ENCODE measurements around the gene KIF18B. TPM values are rescaled to one million over a fixed set of nuclear protein-coding genes. Genes with fewer than 3 reads are reported as not detected.

KIF18B gene
- total and polyA plus RNA-seq, 2 of the 13 experiments (the other 11 are each of a cell fraction or from before 2014, with no cell fraction given): 15.2 to 15.3 TPM

DNA sequence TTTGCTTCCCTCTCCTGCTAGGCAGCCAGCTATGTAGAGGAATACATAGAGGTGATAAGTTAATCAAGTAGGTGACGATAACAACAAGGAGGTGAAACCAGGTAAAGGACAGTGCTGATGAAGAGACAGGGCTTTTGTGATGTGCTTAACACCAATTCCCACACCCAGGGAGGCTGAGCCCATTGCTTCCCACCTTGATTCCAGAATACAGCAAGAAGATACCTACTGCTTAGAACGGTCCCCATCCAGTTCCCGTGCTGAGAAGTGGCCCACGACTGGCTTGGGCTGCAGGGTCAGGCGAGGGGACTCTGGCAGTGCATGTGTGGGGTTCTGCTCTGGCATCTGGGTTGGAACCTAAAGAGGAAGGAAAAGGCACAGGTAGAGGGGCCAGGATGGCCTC is 16.2 kb downstream of the KIF18B start:
- TF ChIP-seq FOXM1 (CRISPR knock-in tag; IDR thresholded peaks at IDR 0.05) (no peak), ZNF451 (CRISPR knock-in tag; IDR thresholded peaks at IDR 0.05) (no peak), ZFP36L1 (CRISPR knock-in tag; IDR thresholded peaks at IDR 0.05) (no peak), FOXA1 (IDR thresholded peaks at IDR 0.05) (no peak), FOXA1 (CRISPR knock-in tag; IDR thresholded peaks at IDR 0.05) (no peak), RORA (CRISPR knock-in tag; IDR thresholded peaks at IDR 0.05) (no peak), SUZ12 (IDR thresholded peaks at IDR 0.05; ENCODE audit: low read depth, low read length) (no peak), ZNF232 (CRISPR knock-in tag; IDR thresholded peaks at IDR 0.05; ENCODE audit: borderline replicate concordance) (no peak), NR2F6 (IDR thresholded peaks at IDR 0.05) (no peak), NR2F6 (CRISPR knock-in tag; IDR thresholded peaks at IDR 0.05) (no peak), ZNF749 (CRISPR knock-in tag; IDR thresholded peaks at IDR 0.05; ENCODE audit: borderline replicate concordance) (no peak), ZNF224 (CRISPR knock-in tag; IDR thresholded peaks at IDR 0.05) (no peak), DMAP1 (CRISPR knock-in tag; IDR thresholded peaks at IDR 0.05) (no peak)
- TF ChIP-seq, protein P1, sequence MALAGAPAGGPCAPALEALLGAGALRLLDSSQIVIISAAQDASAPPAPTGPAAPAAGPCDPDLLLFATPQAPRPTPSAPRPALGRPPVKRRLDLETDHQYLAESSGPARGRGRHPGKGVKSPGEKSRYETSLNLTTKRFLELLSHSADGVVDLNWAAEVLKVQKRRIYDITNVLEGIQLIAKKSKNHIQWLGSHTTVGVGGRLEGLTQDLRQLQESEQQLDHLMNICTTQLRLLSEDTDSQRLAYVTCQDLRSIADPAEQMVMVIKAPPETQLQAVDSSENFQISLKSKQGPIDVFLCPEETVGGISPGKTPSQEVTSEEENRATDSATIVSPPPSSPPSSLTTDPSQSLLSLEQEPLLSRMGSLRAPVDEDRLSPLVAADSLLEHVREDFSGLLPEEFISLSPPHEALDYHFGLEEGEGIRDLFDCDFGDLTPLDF (CRISPR knock-in tag; IDR thresholded peaks at IDR 0.05): no peak
- TF ChIP-seq, protein P2, sequence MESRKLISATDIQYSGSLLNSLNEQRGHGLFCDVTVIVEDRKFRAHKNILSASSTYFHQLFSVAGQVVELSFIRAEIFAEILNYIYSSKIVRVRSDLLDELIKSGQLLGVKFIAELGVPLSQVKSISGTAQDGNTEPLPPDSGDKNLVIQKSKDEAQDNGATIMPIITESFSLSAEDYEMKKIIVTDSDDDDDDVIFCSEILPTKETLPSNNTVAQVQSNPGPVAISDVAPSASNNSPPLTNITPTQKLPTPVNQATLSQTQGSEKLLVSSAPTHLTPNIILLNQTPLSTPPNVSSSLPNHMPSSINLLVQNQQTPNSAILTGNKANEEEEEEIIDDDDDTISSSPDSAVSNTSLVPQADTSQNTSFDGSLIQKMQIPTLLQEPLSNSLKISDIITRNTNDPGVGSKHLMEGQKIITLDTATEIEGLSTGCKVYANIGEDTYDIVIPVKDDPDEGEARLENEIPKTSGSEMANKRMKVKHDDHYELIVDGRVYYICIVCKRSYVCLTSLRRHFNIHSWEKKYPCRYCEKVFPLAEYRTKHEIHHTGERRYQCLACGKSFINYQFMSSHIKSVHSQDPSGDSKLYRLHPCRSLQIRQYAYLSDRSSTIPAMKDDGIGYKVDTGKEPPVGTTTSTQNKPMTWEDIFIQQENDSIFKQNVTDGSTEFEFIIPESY (CRISPR knock-in tag; IDR thresholded peaks at IDR 0.05): no peak
- intact Hi-C loops (cut with micrococcal nuclease; ENCODE audit: unreplicated experiment): no loop called here
- no TSS peak for BruUV-seq (replicated peaks)
- Histone ChIP-seq H3K4me1 (ENCODE audit: insufficient read depth, low read length) (no peaks in the 10 kb centered on the region), H3K36me3 (replicated peaks in 1 of 2; ENCODE audit: control insufficient read depth in 1 of 2, insufficient read depth in 2 of 2, low read length in 2 of 2) (peaks cover 63 to 96% of the 10 kb centered on the region in 2 experiments), H3K27ac (ENCODE audit: extremely low read length, insufficient read depth, low read length) (no peak overlapping the region), H3K4me3 (replicated peaks in 1 of 3; ENCODE audit: insufficient read depth in 1 of 3, low read depth in 2 of 3, low read length in 3 of 3) (no peak overlapping the region), H2AFZ (ENCODE audit: low read length) (no peak overlapping the region), H3K9me3 (ENCODE audit: low read length) (no peaks in the 10 kb centered on the region), H3K27me3 (ENCODE audit: control insufficient read depth in 1 of 2, insufficient read depth in 2 of 2, low read length in 2 of 2) (no peaks in the 10 kb centered on the region), H3K4me2 (ENCODE audit: low read depth, low read length) (no peak overlapping the region), H4K20me1 (ENCODE audit: insufficient read depth, low read length) (no peaks in the 10 kb centered on the region), H3K9ac (ENCODE audit: insufficient read depth, low read depth, low read length) (no peak overlapping the region), H3K79me2 (ENCODE audit: insufficient read depth, low read length) (no peaks in the 10 kb centered on the region)
- ATAC-seq: no peak
- FAIRE-seq: no peak
- ChIA-PET CTCF (ENCODE audit: low intra/inter-chr PET ratio, low total read pairs) (no interaction called here), POLR2A (interaction anchor here (0.5 kb wide), 1 partner anchor 65 kb away, joined by 3 read pairs; no protein-coding TSS in a partner anchor)
- 95% methylated on average over 5 of the region's 5 CpGs for WGBS (ENCODE audit: low lambda C conversion rate)
- in situ Hi-C loops (cut with HindIII; ENCODE audit: extremely low pct_ligation_motif_present, low pct_unique_long_range_greater_than_20kb): no loop called here
- no peak for DNase-seq (ENCODE audit: low spot score)
